TTC549 (cell line): ENCODE data around the gene MYG1.

Experiments
- FAIRE-seq: peaks from 2 replicates; lab custom pipeline; 2012; peaks lifted over from hg19 to GRCh38; lab: Jason Lieb, UNC

MYG1 gene

GRCh38 chr12:53299454-53300180, at the start of gene MYG1:
TSS of gene MYG1 (plus strand) at chr12:53299695. CDS start at chr12:53299738, 43 bp downstream.
- FAIRE-seq = no peak

DNA sequence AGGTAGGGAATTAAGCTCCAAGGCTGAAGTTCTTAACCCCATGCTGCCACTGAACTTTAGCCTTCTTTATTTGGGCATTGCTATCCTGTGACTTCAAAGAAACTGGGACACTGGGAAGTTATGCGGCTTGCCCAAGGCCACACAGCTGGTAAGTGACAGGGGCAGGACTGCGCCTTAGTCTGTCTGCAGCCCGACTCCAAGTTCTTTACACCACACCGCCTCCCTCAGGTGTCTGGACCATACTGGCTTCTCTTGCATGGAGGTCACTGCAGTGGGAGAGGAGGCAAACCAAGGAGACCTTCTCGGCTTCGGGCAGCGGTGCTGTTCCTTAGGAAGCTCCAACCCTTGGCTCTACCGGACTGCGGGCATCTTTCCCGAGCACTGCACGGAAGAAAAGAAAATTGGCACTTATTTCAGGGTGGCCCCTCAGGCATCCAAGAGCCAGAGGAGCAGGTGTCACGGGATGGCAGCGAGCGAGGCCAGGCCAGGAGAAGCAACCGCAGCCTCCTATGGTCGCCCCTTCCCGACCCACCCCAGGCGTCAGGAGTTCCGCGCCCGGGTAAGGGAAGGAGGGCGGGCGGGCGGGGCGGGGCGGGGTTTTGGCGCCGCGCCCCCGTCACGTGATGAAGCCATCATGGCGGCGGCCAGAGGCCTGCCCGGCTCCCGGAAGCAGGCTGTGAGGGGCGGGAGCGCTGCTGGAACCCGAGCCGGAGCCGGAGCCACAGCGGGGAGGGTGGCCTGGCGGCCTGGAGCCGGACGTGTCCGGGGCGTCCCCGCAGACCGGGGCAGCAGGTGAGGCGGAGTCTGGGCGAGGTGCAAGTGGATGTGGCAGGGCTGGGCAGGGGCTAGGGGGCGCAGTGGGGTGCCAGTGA, 47.8 kb upstream of the MYG1 start:
- no peak for FAIRE-seq

DNA sequence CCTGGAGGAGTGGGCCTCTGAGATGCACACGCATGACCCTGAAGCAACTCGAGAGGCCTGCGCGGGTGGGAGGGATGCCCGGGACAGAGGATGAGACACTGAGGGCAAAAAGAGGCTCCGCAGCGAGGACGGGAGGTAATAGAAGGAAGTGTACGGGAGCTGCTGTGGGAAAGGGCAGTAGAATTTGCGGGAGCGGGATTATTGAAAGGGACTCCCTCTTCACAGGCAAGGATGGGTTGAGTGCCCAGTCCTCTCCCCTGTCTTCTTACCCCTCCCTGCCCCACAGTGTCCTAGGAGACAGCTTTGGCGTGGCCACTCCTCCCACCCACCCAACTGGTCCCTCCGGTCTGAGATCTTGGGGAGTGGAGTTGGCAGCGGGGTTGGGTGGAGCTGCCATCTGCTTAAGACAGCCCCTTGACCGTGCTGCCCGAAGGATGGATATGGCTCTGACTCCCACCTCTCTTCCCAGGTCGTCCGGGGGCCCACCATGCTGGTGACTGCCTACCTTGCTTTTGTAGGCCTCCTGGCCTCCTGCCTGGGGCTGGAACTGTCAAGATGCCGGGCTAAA, 47.1 kb upstream of the MYG1 start:
- FAIRE-seq = no peak

DNA sequence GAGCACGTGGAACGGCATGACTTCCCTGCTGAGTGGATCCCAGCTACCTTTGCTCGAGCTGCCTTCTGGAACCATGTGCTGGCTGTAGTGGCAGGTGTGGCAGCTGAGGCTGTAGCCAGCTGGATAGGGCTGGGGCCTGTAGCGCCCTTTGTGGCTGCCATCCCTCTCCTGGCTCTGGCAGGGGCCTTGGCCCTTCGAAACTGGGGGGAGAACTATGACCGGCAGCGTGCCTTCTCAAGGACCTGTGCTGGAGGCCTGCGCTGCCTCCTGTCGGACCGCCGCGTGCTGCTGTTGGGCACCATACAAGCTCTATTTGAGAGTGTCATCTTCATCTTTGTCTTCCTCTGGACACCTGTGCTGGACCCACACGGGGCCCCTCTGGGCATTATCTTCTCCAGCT, 46.2 kb upstream of the MYG1 start:
- FAIRE-seq = no peak

DNA sequence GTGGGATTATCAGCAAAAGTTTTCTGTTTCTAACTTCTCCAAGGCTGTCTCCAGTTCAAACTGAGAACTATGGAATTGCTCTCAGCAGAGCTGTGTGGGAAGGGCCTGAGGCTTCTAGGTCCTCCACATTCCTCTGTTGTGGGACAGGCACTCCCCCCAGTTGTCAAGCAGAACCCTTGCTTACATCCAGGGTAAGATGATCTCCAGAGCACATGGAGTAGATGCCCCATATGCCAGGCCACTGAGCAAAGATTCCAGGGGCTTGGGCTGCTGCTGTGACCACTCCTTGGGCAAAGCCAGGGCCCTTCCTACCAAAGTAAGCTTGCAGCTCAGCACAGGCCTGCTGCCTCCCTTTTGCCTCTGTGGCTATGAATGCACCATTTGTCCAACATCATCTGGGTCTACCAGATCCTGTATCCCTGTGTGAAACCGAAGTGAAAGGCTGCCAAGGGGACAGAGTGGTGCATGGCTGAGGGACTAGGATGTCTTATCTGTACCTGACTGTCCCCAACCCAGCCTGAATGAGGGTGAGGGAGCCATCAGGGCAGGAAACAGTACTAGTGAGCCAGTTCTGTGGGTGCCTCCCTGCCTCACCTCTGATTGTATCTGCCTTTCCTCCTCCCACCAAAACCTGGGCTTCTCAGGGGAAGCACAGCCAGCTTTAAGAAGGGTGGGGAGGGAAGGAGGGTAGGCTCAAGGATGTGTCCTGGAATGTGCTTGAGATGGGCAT, 44.5 kb upstream of the MYG1 start:
- no peak for FAIRE-seq

DNA sequence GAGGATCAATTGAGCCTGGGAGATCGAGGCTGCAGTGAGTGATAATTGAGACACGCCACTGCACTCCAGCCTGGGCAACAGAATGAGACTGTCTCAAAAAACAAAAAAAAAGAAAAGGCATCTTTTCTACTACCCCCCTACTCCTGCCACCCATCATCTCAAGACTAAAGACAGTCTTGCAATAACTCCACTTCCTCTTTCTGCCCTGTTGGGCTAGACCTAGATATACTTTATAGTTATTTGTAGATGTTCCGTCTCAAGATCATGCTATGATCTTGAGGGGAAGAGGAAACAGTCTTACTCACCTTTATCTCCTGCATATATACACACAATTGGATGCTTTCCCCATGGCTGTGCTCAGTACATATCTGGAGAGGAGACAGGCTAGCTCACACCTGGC, 43.5 kb upstream of the MYG1 start:
- no peak for FAIRE-seq

GRCh38 chr12:53258541-53259539, 40.7 kb upstream of the MYG1 start:
- no peak for FAIRE-seq

GRCh38 chr12:53259891-53260290, 39.6 kb upstream of the MYG1 start:
- no peak for FAIRE-seq

GRCh38 chr12:53265783-53266182, 33.7 kb upstream of the MYG1 start:
- no peak for FAIRE-seq

- FAIRE-seq = no peak
These were observed 32.0 kb upstream of the MYG1 start for GRCh38 chr12:53267306-53267998.

GRCh38 chr12:53267999-53268629, 31.4 kb upstream of the MYG1 start, which contains the start of gene ESPL1:
TSS of gene ESPL1 (plus strand) at chr12:53268299. CDS start at chr12:53268767, 468 bp downstream.
- FAIRE-seq = no peak

DNA sequence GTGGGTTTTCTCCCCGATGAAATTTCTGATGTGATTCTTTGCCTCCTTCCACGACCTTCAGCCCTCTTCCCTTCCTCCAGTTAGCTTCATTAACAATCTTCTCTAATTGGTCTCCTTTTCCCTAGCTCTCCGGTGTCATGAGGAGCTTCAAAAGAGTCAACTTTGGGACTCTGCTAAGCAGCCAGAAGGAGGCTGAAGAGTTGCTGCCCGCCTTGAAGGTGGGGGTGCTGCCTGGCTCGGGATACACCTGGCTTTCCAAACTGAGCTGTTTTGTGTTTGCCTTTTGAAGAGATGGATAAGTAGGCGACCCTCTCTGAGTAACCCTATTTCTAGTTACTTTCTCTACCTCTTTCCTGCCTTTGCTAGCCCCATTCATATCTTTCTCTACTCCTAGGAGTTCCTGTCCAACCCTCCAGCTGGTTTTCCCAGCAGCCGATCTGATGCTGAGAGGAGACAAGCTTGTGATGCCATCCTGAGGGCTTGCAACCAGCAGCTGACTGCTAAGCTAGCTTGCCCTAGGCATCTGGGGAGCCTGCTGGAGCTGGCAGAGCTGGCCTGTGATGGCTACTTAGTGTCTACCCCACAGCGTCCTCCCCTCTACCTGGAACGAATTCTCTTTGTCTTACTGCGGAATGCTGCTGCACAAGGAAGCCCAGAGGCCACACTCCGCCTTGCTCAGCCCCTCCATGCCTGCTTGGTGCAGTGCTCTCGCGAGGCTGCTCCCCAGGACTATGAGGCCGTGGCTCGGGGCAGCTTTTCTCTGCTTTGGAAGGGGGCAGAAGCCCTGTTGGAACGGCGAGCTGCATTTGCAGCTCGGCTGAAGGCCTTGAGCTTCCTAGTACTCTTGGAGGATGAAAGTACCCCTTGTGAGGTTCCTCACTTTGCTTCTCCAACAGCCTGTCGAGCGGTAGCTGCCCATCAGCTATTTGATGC, 30.6 kb upstream of the MYG1 start:
- no peak for FAIRE-seq

GRCh38 chr12:53274445-53274844, 25.1 kb upstream of the MYG1 start:
- no peak for FAIRE-seq

DNA sequence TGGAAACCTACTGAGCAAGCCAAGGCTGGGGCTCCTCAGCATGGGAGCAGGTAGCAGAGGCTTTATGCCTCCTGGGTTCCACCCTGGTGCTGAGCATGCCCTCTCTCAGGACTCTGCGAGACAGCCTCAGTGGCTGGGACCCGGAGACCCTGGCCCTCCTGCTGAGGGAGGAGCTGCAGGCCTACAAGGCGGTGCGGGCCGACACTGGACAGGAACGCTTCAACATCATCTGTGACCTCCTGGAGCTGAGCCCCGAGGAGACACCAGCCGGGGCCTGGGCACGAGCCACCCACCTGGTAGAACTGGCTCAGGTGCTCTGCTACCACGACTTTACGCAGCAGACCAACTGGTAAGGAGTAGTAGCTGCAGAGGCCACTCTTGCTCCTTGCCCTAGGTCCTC, 23.0 kb upstream of the MYG1 start:
- FAIRE-seq = no peak

DNA sequence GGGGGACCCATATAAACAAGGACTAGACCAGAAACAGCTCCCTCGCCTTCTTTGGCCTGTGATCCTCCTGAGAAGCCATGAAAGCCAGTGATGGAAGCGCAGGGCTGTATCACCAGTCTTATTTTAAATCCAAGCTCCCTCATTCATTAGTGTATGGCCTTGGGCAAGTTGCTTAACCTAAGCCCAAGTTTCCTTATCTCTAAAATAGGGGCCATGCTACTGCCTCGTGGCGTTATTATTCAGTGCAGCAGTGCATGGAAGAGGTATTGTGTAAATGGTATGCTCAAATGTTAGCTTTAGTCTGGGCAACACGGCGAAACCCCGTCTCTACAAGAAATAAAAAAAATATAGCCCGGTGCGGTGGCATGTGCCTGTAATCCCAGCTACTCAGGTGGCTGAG, 21.5 kb upstream of the MYG1 start:
- FAIRE-seq = no peak

- FAIRE-seq = no peak
These were observed 20.1 kb upstream of the MYG1 start for GRCh38 chr12:53279283-53279869.

- FAIRE-seq = no peak
These were observed 19.5 kb upstream of the MYG1 start for GRCh38 chr12:53279888-53280498.

GRCh38 chr12:53286448-53286847, 13.0 kb upstream of the MYG1 start:
- FAIRE-seq = no peak
